CD4-positive, alpha-beta T cell treated with Interleukin-17A for 4 hours (primary cell): Measurements from ENCODE around the gene KLHL29.
A peak's percentile ranks its signal among the peaks of the same experiment; 100 is the strongest.
"Not testable (repeated sequence)": the region's sequence is repeated elsewhere in the genome, so short reads cannot be mapped to it uniquely, and the experiment has no call there.

ENCODE experiments used
- DNase-seq: peaks from one replicate; pipeline ENCODE4 v3.0.0-alpha.2; 2020; ENCODE audit warnings: mixed read lengths

The KLHL29 gene

GRCh38 chr2:23384551-23385343 is at the start of gene KLHL29:
KLHL29 (plus strand) TSS chr2:23385179; CDS start chr2:23562197, 177,018 bp downstream.
- peak; percentile 86 for DNase-seq

GRCh38 chr2:23335550-23335949 is 49.4 kb upstream of the KLHL29 start:
- no peak for DNase-seq

- DNase-seq: no peak
Observed at GRCh38 chr2:23342075-23342474, 42.9 kb upstream of the KLHL29 start.

- no peak for DNase-seq
Observed at GRCh38 chr2:23346029-23346428, 39.0 kb upstream of the KLHL29 start.

- no peak for DNase-seq
Observed at GRCh38 chr2:23346781-23347180, 38.2 kb upstream of the KLHL29 start.

- DNase-seq: no peak
Observed at GRCh38 chr2:23347471-23348092, 37.4 kb upstream of the KLHL29 start.

- not testable (repeated sequence) for DNase-seq
Observed at GRCh38 chr2:23348093-23348481, 36.9 kb upstream of the KLHL29 start.

- no peak for DNase-seq
Observed at GRCh38 chr2:23349508-23349907, 35.5 kb upstream of the KLHL29 start.

GRCh38 chr2:23350041-23350791 is 34.8 kb upstream of the KLHL29 start:
- DNase-seq: no peak

GRCh38 chr2:23350792-23351355 is 34.1 kb upstream of the KLHL29 start:
- DNase-seq: no peak

GRCh38 chr2:23351388-23352141 is 33.4 kb upstream of the KLHL29 start:
- peak; percentile 64 for DNase-seq

GRCh38 chr2:23354554-23354953 is 30.4 kb upstream of the KLHL29 start:
- DNase-seq: no peak

- DNase-seq: no peak
Observed at GRCh38 chr2:23355001-23355400, 30.0 kb upstream of the KLHL29 start.

- DNase-seq: no peak
Observed at GRCh38 chr2:23356711-23357110, 28.3 kb upstream of the KLHL29 start.

GRCh38 chr2:23359631-23360567 is 25.1 kb upstream of the KLHL29 start:
- DNase-seq: no peak

GRCh38 chr2:23360571-23361125 is 24.3 kb upstream of the KLHL29 start:
- no peak for DNase-seq

GRCh38 chr2:23361152-23361551 is 23.8 kb upstream of the KLHL29 start:
- DNase-seq: no peak

- no peak for DNase-seq
Observed at GRCh38 chr2:23363268-23363667, 21.7 kb upstream of the KLHL29 start.

GRCh38 chr2:23363831-23364230 is 21.1 kb upstream of the KLHL29 start:
- no peak for DNase-seq

- DNase-seq: no peak
Observed at GRCh38 chr2:23366720-23367119, 18.3 kb upstream of the KLHL29 start.

- no peak for DNase-seq
Observed at GRCh38 chr2:23367760-23368159, 17.2 kb upstream of the KLHL29 start.
